ENCODE measurements around the gene SPRED3.

The SPRED3 gene

DNA sequence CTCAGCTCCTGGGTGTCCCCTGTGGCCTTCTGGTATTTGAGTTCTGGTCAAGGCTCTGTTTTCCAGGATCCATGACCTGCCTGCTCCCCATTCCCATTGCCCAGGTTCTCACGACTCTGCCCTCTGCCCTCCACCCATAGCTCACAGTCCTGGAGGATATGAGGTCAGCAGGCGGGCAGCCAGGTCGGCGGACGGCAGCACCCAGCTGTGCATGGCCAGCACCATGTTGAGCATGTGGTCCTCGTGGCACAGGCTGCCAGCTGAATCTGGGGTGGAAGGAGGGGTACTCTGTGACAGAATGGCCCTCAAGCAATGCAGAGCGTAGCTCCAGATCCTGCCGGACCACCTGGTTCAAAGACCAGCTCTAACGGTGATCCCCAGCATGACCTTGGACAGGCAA lies 32.4 kb downstream of the SPRED3 start:
- no peak for DNase-seq (ENCODE audit: low read depth in 2 of 2)

DNA sequence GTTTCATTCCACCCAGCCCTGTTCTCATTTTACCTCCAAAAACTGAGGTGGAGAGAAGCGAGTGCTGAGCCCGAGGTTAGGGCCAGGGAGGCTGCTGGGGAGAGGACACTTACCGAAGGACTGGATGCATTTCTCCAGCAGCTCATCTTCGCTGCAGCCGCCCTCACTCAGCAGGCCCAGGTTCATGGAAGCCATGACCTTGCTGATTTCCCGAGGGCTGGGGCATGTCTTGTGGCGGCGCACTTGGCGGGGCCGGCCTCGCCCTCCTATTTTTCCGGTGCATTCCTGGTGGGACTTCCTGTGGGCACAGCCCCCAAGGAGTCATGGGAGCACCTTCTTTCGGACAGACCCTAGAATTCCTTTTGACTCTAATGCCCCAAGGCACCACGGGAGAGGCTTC lies 33.4 kb downstream of the SPRED3 start:
- no peak for DNase-seq (ENCODE audit: low read depth in 2 of 2)

DNA sequence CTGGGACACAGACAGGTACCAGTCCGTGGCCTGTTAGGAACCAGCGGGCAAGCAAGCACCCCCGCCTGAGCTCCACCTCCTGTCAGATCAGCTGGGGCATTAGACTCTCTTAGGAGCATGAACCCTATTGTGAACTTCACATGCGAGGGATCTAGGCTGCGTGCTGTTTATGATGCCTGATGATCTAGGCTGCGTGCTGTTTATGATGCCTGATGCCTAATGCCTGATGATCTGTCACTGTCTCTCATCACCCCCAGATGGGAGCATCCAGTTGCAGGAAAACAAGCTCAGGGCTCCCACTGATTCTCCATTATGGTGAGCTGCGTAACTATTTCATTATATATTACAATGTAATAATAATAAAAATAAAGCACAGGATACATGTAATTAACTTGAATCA lies 33.9 kb downstream of the SPRED3 start:
- no peak for DNase-seq (ENCODE audit: low read depth in 2 of 2)

DNA sequence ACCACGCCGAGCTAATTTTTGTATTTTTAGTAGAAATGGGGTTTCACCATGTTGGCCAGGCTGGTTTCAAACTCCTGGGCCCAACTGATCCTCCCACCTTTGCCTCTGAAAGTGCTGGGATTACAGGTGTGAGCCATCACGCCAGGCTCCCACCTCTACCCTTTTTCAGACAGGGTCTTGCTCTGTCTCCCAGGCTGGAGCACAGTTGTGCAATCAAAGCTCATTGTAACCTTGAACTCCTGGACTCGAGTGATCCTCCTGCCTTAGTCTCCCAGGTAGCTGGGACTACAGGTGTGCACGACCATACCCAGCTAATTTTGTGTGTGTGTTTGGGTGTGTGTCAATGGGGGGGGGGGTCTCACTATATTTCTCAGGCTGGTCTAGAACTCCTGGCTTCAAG lies 35.8 kb downstream of the SPRED3 start:
- DNase-seq (ENCODE audit: low read depth in 2 of 2): no peak

DNA sequence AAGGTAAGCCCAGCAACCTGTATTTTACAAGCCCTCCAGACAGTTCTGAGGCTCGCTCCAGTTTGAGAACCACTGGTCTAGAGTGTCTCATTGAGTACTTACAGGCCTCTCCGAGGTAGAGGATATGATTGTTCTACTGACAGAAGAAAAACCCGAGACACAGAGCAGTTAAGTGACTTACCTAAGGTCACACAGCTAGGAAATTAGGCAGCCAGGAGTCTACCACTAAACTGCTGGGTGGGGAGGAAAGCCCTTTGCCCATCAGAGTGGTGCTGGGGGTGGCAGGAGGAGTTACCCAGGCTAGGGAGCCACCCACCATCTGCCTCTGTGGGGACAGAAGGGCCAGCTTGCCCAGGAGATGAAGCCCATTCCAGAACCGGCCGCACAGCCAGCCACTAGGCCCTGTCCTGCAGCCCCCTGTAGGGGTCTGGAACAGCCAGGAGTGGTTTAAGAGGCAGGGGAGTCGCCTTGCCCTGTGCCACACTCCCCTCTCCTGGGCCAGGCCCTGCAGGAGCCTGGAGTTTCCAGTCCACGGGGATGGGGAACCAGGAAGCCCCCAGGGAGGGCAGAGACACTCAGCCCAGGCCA lies 36.8 kb downstream of the SPRED3 start:
- DNase-seq (ENCODE audit: low read depth in 2 of 2): no peak

DNA sequence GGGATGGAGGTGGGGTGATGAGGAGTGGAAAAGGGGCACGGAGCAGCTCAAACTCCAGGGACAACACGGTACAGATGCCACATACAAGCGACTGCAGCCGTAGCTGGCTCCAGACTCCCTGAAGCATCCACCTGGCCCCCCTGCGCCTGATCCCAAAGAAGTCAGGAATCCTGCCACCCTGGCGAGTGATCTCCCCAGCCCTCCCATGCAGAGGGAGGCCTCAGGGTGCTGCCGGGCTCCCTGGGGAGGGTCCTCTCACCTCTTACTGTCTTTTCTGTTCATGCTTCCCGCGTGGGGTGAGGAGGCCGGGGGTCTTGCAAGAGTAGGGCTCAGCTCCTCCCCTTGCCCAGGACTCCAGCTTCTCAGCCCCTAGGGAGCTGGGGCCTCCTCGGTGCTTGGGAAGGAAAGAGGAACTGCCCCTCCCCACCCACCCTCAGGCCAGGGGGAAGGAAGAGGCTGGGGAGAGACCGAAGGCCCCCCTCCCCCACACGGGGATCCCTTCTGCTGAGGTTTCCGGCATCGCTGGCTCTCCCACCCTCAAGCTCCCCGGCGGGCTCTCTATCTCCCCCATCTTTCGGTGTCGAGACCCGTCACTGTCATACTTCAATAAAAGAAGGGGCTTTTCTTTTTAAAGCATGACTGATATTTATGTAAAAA lies 37.4 kb downstream of the SPRED3 start, which contains the start of gene RASGRP4:
TSS of gene RASGRP4 (minus strand) at position 410 of the 657 bp plus-strand sequence. CDS start at position 282, 128 bp downstream.
- peak; percentile 10 to 57 for DNase-seq (ENCODE audit: low read depth in 2 of 2)

DNA sequence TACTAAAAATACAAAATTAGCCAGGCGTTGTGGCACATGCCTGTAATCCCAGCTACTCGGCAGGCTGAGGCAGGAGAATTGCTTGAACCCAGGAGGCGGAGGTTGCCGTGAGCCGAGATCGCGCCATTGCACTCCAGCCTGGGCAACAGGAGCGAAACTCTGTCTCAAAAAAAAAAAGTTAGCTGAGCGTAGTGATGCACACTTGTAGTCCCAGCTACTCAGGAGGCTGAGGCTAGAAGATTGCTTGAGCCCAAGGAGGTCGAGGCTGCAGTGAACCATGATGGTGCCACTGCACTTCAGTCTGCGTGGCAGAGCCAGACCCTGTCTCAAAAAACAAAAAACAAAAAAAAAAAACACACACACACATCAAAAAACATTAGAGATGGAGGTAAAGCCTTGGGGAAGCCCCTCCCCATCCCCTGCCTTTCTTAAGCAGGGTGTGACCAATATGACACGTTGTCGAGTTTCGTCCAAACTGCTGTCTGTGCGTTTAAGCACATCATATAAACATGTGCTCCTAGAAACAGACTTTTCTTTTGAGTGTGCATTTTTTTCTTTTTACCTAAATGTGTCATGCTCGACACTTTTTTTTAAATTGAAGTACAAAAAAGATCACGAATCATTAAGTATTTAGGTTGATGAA lies 38.7 kb downstream of the SPRED3 start:
- peak in 1 of 2 donors; percentile 35 for DNase-seq (ENCODE audit: low read depth in 2 of 2)

DNA sequence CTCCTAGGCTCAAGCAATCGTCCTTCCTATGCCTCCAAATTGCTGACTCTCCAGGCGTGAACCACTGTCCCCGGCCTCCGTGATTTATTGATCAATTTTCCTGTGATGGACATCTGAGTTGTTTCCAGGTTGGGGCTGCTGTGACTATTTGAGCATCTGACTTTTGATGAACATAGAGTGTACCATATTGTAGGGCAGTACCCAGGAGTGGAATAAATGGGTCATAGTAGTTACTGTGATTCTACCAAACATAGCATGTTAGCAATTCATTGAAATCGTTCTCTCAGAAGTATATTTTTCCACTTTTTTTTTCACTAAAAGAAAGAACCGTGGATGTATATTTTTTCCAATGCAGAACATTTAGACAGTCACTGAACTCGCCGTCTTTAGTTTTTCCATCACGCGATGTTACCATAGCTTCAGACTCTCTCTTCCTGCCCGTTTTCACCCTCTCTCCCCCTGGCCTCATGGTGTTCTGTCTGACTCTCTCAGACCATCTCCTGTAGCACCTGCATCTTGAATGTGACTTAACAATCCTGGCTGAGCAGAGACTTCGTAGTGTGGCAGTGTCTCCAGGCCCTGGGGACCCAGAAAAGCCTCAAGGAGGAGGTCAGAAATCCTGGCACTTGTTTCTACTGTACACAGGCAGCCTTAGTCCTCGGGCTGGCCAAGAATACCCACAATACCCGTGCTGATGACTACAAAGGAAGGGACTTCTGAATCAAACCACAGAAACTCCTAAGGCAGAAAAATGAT lies 40.7 kb downstream of the SPRED3 start:
- DNase-seq (ENCODE audit: low read depth in 2 of 2): peak in 1 of 2 donors; percentile 10

DNA sequence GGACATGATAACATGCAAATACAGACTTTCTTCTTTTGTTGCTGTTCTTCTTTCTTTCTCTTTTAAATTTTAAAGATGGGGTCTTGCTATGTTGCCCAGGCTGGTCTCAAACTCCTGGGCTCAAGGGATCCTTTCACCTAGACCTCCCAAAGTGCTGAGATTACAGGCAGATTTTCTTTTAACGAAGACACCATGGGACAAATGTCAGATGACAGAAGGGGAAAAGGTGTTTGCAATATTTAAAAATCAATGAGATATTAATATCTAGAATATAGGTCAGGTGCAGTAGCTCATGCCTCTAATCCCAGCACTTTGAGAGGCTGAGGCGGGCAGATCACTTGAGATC lies 41.3 kb downstream of the SPRED3 start:
- DNase-seq (ENCODE audit: low read depth in 2 of 2): no peak

DNA sequence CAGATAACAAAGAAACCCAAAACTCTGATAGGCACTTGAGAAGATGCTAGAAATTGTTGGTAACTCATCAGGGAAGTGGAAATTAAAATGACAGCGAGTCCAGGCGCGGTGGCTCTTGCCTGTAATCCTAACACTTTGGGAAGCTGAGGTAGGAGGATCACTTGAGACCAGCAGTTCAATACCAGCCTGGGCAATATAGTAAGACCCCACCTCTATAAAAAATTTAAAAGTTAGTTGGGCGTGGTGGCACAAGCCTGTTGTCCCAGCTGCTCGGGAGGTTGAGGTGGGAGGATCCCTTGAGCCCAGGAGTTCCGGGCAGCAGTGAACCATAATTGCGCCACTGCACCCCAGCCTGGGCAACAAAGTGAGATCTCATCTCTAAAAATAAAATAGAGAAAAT lies 42.4 kb downstream of the SPRED3 start:
- DNase-seq (ENCODE audit: low read depth in 2 of 2): no peak

DNA sequence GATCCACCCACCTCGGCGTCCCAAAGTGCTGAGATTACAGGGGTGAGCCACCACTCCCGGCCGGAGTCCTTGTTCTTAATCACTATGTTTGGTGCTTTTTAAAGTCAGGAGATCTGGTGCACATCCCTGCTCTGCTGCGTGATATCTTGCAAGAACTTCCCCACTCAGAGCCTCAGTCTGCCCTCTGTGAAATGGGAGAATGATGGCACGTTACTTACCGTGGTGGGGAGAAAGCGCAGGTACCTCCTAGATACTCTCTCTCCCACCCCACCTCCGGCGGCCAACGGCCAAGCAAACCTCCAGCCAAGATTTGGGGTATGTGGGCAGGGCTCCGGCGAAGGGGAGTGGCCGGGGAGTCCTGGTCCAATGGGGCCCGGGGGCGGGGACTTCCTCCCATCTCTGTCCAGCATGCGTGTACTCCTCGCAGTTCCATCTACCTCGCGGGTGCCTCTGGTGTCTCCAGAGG lies 44.8 kb downstream of the SPRED3 start, which contains the start of gene RYR1:
TSS of gene RYR1 (plus strand) at position 424 of the 466 bp plus-strand sequence. CDS start 139 bp downstream, outside the sequence.
- peak; percentile 16 to 56 for DNase-seq (ENCODE audit: low read depth in 2 of 2)

DNA sequence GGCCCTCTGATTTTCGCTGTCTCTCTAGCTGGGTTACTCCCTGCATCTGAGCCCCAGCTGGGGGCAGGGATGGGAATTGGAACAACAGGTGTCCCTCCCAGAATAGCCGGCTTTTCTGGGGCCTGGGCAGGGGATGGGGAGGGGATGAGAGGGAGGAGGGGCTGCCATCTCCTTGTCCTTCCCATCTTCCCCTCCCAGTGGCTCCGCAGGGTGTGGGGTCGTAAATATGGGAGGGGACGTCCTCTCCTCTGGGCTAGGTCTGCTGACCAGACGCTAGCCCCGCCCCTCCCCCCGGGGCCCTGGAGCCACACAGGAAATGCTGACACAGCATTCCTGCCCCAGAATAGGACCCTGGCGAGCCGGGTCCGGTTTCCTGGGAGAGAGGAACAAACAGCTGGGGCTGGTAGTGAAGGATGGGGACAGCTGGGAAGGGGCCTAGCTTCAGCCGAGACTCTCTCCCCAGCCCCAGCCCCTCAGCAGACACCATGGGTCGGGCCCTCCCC lies 46.1 kb downstream of the SPRED3 start:
- no peak for DNase-seq (ENCODE audit: low read depth in 2 of 2)

DNA sequence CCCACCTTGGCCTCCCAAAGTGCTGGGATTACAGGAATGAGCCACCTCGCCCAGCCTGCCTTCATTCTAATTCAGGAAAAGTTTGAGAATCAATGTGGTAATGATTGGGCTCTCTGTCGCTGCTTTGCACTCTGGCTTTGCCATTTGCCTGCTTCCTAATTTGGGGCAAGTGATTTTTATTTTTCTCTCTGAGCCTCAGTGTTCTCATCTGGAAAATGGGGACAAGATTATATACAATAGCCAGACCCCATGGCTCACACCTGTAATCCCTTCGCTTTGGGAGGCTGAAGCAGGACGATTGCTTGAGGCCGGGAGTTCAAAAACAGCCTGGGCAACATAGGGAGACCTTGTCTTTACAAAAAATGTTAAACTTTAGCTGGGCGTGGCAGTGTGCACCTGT lies 48.8 kb downstream of the SPRED3 start:
- DNase-seq (ENCODE audit: low read depth in 2 of 2): no peak

DNA sequence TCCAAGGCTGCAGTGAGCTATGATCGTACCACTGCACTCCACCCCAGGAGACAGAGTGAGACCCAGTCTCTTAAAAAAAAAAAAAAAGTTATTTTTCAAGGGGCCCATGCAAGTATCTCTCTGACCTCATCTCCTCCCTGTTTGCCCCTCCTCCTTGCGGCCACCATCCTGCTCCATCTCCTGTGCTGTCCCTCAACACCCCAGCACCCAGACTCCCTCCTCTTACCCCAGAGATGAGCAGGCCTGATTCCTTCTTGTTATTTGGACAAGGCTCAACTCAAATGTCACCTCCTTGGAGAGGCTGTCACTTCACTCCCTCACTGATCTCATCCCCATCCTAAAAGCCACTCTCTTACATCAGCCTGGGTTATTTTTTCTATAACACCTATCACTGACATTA lies 49.4 kb downstream of the SPRED3 start:
- no peak for DNase-seq (ENCODE audit: low read depth in 2 of 2)

DNA sequence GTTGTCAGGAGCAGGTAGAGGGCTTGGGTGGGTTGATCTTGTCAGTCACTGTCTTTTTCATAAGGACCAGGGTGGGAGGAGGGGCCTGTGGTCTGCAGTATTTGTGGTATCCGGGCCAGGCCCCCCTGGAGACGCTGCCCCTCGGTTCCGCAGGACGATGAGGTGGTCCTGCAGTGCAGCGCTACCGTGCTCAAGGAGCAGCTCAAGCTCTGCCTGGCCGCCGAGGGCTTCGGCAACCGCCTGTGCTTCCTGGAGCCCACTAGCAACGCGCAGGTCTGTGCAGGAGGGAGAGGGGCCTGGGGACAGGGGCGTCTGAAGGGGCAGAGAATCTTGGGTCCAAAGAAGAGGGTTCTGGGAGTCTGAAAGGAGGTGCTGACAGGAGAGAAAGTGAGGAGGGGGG lies 52.1 kb downstream of the SPRED3 start:
- DNase-seq (ENCODE audit: low read depth in 2 of 2): no peak

DNA sequence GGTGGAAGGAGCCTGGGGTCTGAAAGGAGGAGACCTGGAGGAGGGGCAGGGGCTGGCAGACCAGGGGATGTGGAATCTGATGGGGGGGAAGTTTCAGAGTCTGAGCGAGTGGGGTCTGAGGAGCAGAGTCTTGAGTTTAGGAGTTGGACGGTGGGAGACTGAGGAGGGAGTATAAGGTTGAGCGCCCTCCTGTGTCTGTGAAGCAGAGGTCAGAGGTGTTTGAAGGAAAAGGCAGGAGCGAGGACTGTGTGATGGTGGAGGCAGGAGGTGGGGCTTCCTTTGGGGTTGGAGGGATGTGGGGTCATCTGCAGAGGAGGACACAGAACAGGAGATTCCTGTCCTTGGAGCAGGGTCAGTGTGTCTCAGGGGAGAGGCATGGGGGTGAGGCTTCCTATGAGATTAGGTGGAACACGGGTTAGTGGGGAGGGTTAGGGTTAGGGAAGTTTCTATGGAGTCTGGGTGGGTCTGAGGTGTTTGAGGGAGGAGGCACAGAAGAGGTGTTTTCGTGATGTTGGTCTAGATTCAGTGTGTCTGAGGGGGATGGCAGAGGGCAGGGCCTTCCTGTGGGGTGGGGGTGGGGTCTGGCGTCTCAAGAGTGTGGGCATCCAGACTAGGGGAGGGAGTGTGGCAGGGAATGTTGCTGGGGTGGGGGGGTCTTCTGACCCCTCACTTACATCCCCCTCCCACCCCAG lies 53.3 kb downstream of the SPRED3 start:
- no peak for DNase-seq (ENCODE audit: low read depth in 2 of 2)

DNA sequence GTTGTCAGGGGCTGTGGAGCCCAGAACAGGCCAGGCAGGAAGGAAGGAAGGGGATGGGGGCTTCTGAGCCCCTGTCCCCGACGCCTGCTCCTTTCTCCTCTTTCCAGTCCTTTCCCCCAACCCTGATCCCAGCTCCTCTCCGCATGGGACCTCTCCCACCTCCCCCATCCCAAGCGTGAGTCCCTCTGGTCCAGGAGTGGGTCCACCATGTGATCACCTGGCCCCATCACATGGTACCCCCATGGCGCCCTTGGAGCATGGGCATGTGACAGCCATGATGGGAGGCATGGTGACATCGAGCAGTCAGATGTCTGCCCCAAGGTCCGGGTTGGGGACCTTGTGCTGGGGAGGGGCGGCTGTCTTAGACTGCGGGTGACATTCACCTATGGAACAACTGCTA lies 54.2 kb downstream of the SPRED3 start:
- DNase-seq (ENCODE audit: low read depth in 2 of 2): no peak

DNA sequence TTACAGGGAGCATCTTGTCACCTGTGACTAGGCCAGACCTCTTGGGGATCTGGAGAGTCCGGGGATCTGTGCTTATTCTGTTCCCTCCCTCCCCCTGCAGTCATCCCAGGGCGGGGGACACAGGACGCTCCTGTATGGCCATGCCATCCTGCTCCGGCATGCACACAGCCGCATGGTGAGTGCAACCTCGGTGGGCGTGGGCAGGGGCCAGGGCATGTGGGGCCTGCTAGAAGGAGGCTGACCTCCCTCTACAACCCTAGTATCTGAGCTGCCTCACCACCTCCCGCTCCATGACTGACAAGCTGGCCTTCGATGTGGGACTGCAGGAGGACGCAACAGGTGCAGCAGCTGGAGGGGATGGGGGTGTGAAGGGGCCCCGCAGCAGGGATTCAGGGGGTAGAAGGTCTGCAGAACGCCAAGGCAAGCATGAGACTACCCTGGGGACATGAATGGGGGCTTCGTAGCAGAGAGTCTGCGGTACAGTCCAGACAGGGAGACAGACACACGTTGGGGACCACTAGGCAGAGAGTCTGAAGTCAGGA lies 55.0 kb downstream of the SPRED3 start:
- no peak for DNase-seq (ENCODE audit: low read depth in 2 of 2)

DNA sequence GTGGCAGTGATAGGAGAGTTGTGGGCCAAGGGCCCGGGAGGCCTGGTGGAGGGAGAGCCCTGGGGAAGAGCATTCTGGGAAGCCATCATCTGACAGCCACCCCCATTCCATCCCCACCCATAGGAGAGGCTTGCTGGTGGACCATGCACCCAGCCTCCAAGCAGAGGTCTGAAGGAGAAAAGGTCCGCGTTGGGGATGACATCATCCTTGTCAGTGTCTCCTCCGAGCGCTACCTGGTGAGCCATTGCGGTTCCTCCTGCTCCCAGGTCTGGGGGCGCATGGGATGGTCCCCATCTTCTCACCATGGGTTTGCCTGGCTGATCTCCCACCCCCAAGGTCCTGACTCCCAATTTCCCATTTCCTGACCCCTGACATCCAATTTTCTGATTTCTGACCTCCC lies 55.5 kb downstream of the SPRED3 start:
- no peak for DNase-seq (ENCODE audit: low read depth in 2 of 2)

DNA sequence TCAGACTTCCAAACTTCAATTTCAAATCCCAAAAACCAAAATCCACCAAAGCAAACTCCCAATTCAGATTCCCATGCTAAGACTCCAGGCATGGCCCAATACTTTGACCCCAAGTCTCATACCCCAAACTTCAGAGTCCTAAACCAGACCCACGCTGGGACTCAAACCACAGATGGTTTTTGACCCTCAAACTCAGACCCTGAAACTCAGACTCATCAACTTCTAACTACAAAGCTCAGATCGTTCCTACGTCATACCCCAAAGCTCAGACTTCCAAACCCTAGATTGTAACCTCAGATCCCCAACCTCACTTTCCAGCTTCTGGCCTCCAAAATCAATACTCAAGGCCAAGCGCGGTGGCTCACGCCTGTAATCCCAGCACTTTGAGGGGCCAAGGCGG lies 56.9 kb downstream of the SPRED3 start:
- DNase-seq (ENCODE audit: low read depth in 2 of 2): no peak

DNA sequence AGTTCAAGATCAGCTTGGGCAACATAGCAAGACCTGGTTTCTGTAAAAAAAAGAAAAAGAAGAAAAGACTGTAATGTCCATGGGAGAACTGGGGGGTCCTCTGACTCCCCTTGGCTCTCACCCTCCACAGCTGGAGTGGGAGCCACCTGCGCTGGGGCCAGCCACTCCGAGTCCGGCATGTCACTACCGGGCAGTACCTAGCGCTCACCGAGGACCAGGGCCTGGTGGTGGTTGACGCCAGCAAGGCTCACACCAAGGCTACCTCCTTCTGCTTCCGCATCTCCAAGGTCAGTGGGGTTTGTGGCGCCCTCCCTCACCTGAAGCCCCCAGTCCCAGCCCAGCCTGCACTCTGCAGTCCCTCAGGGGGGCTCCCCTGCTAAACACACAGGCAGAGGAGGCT lies 59.7 kb downstream of the SPRED3 start:
- no peak for DNase-seq (ENCODE audit: low read depth in 2 of 2)

Data from stimulated activated CD4-positive, alpha-beta T cell treated with anti-CD3 and anti-CD28 coated beads, Interleukin-1b, Interleukin-23, amount 100 ng/mL, for 4 hours (primary cell).